Measurements from ENCODE around the gene FAM209A.

Gene FAM209A

DNA sequence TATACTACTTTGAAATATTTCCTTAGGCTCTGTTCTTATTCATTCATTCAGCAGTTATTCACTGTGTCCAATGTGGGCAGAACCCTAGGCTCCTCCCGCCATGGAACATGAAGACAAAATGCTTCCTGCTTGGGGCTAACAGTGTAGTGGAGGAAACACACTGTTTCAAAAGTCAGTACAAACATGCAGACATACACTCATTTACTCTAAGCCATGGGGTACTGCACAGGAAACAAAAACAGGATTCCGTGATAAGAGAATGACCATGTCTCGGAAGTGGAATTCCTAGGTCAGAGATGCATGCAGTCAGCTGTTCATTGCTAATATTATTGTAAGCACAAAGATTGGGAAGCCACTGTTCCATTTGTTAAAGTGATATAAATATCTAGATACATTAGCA is 18.4 kb upstream of the FAM209A start:
- no peak overlapping the region for H3K4me3 ChIP-seq (ENCODE audit: low read depth, low read length)
- DNase-seq (ENCODE audit: low read depth) = peak; percentile 73
- TF ChIP-seq, protein P1, sequence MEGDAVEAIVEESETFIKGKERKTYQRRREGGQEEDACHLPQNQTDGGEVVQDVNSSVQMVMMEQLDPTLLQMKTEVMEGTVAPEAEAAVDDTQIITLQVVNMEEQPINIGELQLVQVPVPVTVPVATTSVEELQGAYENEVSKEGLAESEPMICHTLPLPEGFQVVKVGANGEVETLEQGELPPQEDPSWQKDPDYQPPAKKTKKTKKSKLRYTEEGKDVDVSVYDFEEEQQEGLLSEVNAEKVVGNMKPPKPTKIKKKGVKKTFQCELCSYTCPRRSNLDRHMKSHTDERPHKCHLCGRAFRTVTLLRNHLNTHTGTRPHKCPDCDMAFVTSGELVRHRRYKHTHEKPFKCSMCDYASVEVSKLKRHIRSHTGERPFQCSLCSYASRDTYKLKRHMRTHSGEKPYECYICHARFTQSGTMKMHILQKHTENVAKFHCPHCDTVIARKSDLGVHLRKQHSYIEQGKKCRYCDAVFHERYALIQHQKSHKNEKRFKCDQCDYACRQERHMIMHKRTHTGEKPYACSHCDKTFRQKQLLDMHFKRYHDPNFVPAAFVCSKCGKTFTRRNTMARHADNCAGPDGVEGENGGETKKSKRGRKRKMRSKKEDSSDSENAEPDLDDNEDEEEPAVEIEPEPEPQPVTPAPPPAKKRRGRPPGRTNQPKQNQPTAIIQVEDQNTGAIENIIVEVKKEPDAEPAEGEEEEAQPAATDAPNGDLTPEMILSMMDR (conservative IDR thresholded peaks at IDR 0.05; ENCODE audit: low read depth, low read length) = no peak

DNA sequence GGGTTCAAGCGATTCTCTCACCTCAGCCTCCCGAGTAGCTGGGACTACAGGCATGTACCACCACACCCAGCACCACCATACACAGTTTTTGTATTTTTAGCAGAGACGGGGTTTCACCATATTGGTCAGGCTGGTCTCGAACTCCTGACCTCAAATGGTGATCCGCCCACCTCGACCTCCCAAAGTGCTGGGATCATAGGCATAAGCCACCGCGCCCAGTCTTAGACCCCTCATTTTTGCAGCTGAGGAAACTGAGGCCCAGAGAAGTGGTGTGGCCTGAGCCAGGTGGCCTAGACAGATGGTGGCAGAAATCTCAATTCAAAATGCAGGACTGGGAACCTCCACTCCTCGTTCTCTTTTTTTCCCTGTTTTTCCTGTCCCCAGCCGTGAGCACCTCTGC is 12.6 kb upstream of the FAM209A start:
- DNase-seq (ENCODE audit: low read depth) = no peak
- TF ChIP-seq, protein P1 (conservative IDR thresholded peaks at IDR 0.05; ENCODE audit: low read depth, low read length) = no peak
- no peak overlapping the region for H3K4me3 ChIP-seq (ENCODE audit: low read depth, low read length)

DNA sequence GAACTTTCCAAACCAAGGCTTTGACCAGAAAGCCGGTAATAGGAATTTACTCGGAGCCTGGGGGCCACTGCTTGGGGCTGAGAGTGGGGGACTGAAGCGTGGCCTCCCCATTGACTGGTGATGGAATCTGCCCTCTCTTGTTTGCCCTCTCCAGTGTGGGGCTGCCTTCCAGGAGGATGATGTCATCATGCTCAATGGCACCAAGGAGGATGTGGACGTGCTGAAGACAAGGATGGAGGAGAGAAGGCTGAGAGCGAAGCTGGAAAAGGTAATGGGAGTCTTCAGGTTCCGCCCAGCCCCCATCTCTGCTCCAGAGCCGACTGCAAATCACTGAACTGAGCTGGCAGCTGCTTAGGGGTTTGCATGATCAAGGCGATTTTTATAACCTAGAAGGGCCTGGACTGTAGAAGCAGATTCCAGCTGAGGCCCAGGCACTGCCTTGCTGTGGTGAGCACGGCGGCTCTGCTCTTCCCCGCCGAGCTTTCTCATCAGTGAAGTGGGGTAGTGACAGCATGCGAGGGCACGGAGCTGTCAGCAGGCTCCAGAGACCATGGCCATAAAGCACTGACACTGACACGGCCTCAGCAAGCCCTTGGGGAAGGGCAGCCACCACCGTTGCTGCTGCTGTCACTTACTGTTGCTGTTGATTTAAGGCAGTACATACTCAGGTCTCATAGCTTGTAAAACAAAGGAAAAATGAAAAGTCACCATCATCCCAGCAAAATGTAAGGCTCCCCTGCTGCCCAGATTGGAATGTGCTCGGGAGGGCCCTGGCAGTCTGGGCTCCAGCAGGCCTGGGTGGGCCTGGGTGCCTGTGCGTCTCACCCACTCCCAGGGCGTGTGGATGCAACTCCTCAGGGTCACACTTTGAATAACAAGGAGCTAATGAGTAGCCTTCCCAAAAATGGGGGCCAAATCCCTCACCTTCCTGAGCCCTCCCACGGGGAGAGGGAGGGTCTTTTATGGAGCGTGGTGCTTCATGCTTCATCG is 11.1 kb upstream of the FAM209A start:
- no peak overlapping the region for H3K4me3 ChIP-seq (ENCODE audit: low read depth, low read length)
- no peak for DNase-seq (ENCODE audit: low read depth)

DNA sequence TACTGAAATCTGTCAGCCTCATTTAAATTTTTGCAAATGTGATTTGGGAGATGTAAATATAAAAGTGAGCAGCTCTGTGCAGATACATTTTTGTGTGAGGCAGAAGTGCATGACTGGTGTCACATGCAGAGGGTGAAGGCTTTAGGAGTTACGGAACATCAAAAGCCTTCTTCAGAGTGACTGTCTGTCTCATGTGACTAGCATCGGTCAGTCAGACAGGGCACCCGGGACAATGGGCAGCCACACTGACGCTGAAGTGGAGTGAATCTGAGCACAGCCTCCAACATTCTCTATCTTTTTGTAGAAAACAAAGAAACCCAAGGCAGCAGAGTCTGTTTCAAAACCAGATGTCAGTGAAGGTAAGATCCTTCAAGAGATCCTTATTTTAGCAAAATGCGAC is 7.9 kb upstream of the FAM209A start:
- TF ChIP-seq, protein P1 (conservative IDR thresholded peaks at IDR 0.05; ENCODE audit: low read depth, low read length) = no peak
- H3K4me3 ChIP-seq (ENCODE audit: low read depth, low read length) = no peak overlapping the region
- no peak for DNase-seq (ENCODE audit: low read depth)

More for the DNA sequence above, 11.1 kb upstream of the FAM209A start:
- TF ChIP-seq, protein P1 (conservative IDR thresholded peaks at IDR 0.05; ENCODE audit: low read depth, low read length) = no peak

DNA sequence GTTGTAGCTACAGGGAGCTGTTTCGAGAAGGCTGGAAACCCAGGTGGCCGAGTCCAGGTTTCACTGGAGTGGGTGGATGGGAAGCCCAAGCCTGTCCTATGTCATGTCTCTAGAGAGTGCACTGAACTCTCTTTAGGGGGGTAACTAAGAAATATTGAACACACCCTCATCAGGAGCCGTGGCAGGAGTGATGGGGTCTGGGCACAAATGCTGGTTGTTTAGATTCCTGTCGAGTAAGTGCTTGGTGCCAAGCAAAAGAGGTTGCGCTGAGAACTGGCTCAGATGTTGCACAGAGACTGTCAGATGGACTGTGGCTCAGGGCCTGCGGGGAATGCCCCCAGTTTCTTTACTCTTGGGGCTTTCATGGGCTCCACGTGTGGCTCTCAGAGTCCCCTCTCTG is 7.3 kb upstream of the FAM209A start:
- no peak for DNase-seq (ENCODE audit: low read depth)
- H3K4me3 ChIP-seq (ENCODE audit: low read depth, low read length) = no peak overlapping the region
- TF ChIP-seq, protein P1 (conservative IDR thresholded peaks at IDR 0.05; ENCODE audit: low read depth, low read length) = no peak

DNA sequence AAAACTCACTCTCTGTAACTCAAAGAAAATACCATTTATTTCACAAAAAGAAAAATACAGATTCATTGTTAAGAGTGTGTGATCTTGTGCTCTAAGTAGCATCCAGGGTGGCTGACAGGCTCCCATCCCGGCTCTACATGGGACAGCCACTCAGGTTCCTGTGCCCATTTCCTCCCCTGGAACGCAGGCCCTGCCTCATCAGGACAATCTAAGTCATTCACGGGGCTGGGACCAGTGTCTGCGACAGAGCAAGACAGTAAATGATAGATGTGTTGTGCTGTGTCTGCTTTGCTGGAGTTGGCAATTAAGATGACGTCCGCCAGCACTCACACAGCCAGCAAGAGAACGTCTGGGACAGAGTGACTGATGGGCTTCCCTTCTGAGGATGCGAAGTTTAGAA is 6.9 kb upstream of the FAM209A start:
- H3K4me3 ChIP-seq (ENCODE audit: low read depth, low read length) = no peak overlapping the region
- TF ChIP-seq, protein P1 (conservative IDR thresholded peaks at IDR 0.05; ENCODE audit: low read depth, low read length) = no peak
- DNase-seq (ENCODE audit: low read depth) = no peak

DNA sequence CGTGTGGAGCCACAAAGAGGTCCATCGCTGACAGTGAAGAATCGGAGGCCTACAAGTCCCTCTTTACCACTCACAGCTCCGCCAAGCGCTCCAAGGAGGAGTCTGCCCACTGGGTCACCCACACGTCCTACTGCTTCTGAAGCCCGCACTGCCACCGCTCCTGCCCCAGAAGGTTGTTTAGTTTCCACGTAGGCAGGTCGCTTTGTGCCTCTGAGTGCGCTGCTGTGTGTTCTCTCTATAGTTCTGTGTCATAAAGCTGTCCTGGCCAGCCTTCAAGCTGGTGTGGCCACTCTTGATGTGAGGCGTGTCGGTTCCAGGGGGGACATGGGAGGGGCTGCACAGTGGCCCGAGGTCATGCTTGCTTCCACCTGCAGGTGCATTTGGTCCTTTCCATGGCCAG is 6.4 kb upstream of the FAM209A start:
- H3K4me3 ChIP-seq (ENCODE audit: low read depth, low read length) = no peak overlapping the region
- TF ChIP-seq, protein P1 (conservative IDR thresholded peaks at IDR 0.05; ENCODE audit: low read depth, low read length) = no peak
- no peak for DNase-seq (ENCODE audit: low read depth)

All from choroid plexus epithelial cell (primary cell).